B cell (primary cell): ENCODE measurements around the gene PTCRA. TPM values are rescaled to one million over a fixed set of nuclear protein-coding genes. Genes with fewer than 3 reads are reported as not detected.

Experiments used
- ATAC-seq: fragments of 200-7000 bp; cut with Tn5 transposase; one replicate; pipeline ENCODE4 v1.10.0; 2021; ENCODE audit warnings: low read depth, mild to moderate bottlenecking, moderate number of reproducible peaks, moderate library complexity
- CTCF ChIA-PET: fragments of 350-600 bp; sonication (Branson Sonifier 250); formaldehyde crosslinking; loops from one replicate; lab custom pipeline; 2021; ENCODE audit warnings: antibody characterized with exemption, inconsistent platforms; lab: Charles Lee
- POLR2A ChIA-PET: fragments of 350-600 bp; sonication (Branson Sonifier 250); formaldehyde crosslinking; loops from one replicate; lab custom pipeline; 2021; ENCODE audit warnings: antibody characterized with exemption; lab: Charles Lee
- DNase-seq: peaks from one replicate; pipeline ENCODE4 v3.0.0; 2013
- H2AFZ ChIP-seq: 2 replicates; pipeline ENCODE4 v1.6.1; 2012; ENCODE audit warnings: mild to moderate bottlenecking, low read depth, low read length; ENCODE audit not compliant: insufficient read depth, poor library complexity, severe bottlenecking
- H3K27ac ChIP-seq, 2 donors: 1 replicate in 1 of 2; 2 replicates in 1 of 2; pipeline ENCODE4 v1.5.1; 2012 to 2013; ENCODE audit warnings: low read length in 2 of 2, mild to moderate bottlenecking in 2 of 2, moderate library complexity in 1 of 2
- H3K27me3 ChIP-seq, 4 experiments: fragments of 200-600 bp in 1 of 4; sonication (generic) in 1 of 4; replicated peaks in 1 of 4; 1 replicate in 2 of 4; 2 replicates in 2 of 4; pipeline versions ENCODE4 v1.6.1 to v1.7.0; 2013 to 2016; ENCODE audit warnings: low read length in 3 of 4, mild to moderate bottlenecking in 2 of 4, mixed read lengths in 1 of 4, moderate library complexity in 1 of 4; ENCODE audit not compliant: insufficient read depth in 4 of 4, control insufficient read depth in 3 of 4; ENCODE audit errors: control extremely low read depth in 1 of 4
- H3K36me3 ChIP-seq, 2 experiments: replicated peaks in 1 of 2; 1 replicate in 1 of 2; 2 replicates in 1 of 2; pipeline versions ENCODE4 v1.6.1 to v1.7.1; 2013; ENCODE audit warnings: low read length in 1 of 2; ENCODE audit not compliant: insufficient read depth in 2 of 2, control insufficient read depth in 1 of 2; ENCODE audit errors: control extremely low read depth in 1 of 2, extremely low read depth in 1 of 2
- H3K4me1 ChIP-seq, 2 donors: fragments of 200-600 bp in 1 of 2; sonication (generic) in 1 of 2; 1 replicate in 1 of 2; 2 replicates in 1 of 2; pipeline versions ENCODE4 v1.5.1 to v1.6.1; 2013 to 2017; ENCODE audit warnings: low read length in 2 of 2; ENCODE audit not compliant: control insufficient read depth in 2 of 2, insufficient read depth in 2 of 2
- H3K4me2 ChIP-seq: replicated peaks from 2 replicates; pipeline ENCODE3; 2012; ENCODE audit warnings: mild to moderate bottlenecking, low read depth, low read length; ENCODE audit not compliant: poor library complexity, severe bottlenecking
- H3K4me3 ChIP-seq, 5 experiments: fragments of 200-600 bp in 1 of 5; sonication (generic) in 1 of 5; 1 replicate in 3 of 5; 2 replicates in 2 of 5; pipeline versions ENCODE4 v1.5.1 to v1.7.0; 2011 to 2016; ENCODE audit warnings: low read length in 4 of 5, mild to moderate bottlenecking in 4 of 5, low read depth in 2 of 5, control low read depth in 1 of 5, moderate library complexity in 1 of 5; ENCODE audit not compliant: insufficient read depth in 1 of 5; ENCODE audit errors: control extremely low read depth in 1 of 5, extremely low read depth in 1 of 5
- H3K79me2 ChIP-seq: fragments of 200-600 bp; sonication (generic); one replicate; pipeline ENCODE4 v1.6.0; 2016; ENCODE audit warnings: low read length; ENCODE audit not compliant: control insufficient read depth, insufficient read depth
- H3K9ac ChIP-seq: fragments of 200-600 bp; sonication (generic); 2 replicates; pipeline ENCODE4 v1.6.1; 2017; ENCODE audit warnings: mild to moderate bottlenecking, low read length, moderate library complexity
- H3K9me3 ChIP-seq, 3 donors: one replicate each; pipeline versions ENCODE4 v1.6.1 to v1.7.1; 2013; ENCODE audit warnings: low read length in 2 of 3; ENCODE audit not compliant: control insufficient read depth in 2 of 3, insufficient read depth in 1 of 3; ENCODE audit errors: control extremely low read depth in 1 of 3
- H4K20me1 ChIP-seq: 2 replicates; pipeline ENCODE4 v1.6.0; 2012; ENCODE audit warnings: mild to moderate bottlenecking, low read length; ENCODE audit not compliant: insufficient read depth, control insufficient read depth, poor library complexity, severe bottlenecking
- H3K27ac Mint-ChIP-seq: one replicate; pipeline ENCODE4 v1.8.0; 2021; ENCODE audit warnings: mixed read lengths
- H3K27me3 Mint-ChIP-seq: one replicate; pipeline ENCODE4 v1.8.0; 2021; ENCODE audit warnings: mixed read lengths
- H3K4me1 Mint-ChIP-seq: one replicate; pipeline ENCODE4 v1.8.0; 2021; ENCODE audit warnings: mixed read lengths
- H3K4me3 Mint-ChIP-seq: one replicate; pipeline ENCODE4 v1.8.0; 2021; ENCODE audit warnings: mixed read lengths
- H3K9me3 Mint-ChIP-seq: one replicate; pipeline ENCODE4 v1.8.0; 2022; ENCODE audit warnings: mixed read lengths; ENCODE audit not compliant: insufficient read depth
- EZH2 ChIP-seq: IDR thresholded peaks from 2 replicates; pipeline ENCODE4 v1.6.1; 2012; ENCODE audit warnings: borderline replicate concordance, low read depth, mild to moderate bottlenecking, moderate library complexity, low read length; ENCODE audit not compliant: insufficient read depth, poor library complexity, severe bottlenecking
- WGBS: methylation state at CpG from one replicate; pipeline ENCODE4 v1.1.5; 2013; ENCODE audit warnings: missing lambda C conversion rate; ENCODE audit not compliant: insufficient coverage; 5-methylcytosine and 5-hydroxymethylcytosine counted together
- intact Hi-C: fragments of 100-400 bp; cut with micrococcal nuclease; formaldehyde crosslinking; loops from one replicate; pipeline ENCODE4 v1.10.0; 2022
- polyA plus RNA-seq: library from polyadenylated mRNA; depleted of rRNA; stranded (reverse); fragments of >200 nt; gene quantifications from 2 replicates; pipeline ENCODE4 v1.2.3, GENCODE V29; 2012
- total RNA-seq, 2 donors: library from RNA; stranded (reverse); fragments of 120-200 nt in 1 of 2; gene quantifications; 1 replicate in 1 of 2; 2 replicates in 1 of 2; pipeline versions ENCODE4 v1.2.3 to v1.2.4, GENCODE V29; 2013 to 2022
- TF ChIP-seq, protein P1 (sequence below): fragments of 200-600 bp; IDR thresholded peaks from one replicate; pipeline ENCODE4 v1.8.0; 2022; ENCODE audit warnings: antibody characterized with exemption, mild to moderate bottlenecking

Gene PTCRA
- total and polyA plus RNA-seq, 2 donors (not counting 1 experiment from before 2014, with no cell fraction given) = not detected

GRCh38 chr6:42939810-42940167 lies 23.9 kb downstream of the PTCRA start:
- peaks cover 20% of the 10 kb centered on the region for H3K4me1 Mint-ChIP-seq
- H3K4me3 Mint-ChIP-seq = no peak overlapping the region
- peak overlapping the region; percentile 10 for H3K27ac Mint-ChIP-seq
- Histone ChIP-seq H3K4me3 (no peak overlapping the region), H3K36me3 (peaks cover 4 to 74% of the 10 kb centered on the region in 2 experiments), H3K9ac (no peak overlapping the region), H3K9me3 (no peaks in the 10 kb centered on the region), H3K79me2 (peaks cover 45% of the 10 kb centered on the region), H4K20me1 (peaks cover 57% of the 10 kb centered on the region), H3K4me2 (no peak overlapping the region), H3K27me3 (no peaks in the 10 kb centered on the region), H3K4me1 (peaks cover 5 to 10% of the 10 kb centered on the region in 2 donors), H3K27ac (no peak overlapping the region), H2AFZ (no peak overlapping the region)
- TF ChIP-seq EZH2 = no peak
- TF ChIP-seq, protein P1, sequence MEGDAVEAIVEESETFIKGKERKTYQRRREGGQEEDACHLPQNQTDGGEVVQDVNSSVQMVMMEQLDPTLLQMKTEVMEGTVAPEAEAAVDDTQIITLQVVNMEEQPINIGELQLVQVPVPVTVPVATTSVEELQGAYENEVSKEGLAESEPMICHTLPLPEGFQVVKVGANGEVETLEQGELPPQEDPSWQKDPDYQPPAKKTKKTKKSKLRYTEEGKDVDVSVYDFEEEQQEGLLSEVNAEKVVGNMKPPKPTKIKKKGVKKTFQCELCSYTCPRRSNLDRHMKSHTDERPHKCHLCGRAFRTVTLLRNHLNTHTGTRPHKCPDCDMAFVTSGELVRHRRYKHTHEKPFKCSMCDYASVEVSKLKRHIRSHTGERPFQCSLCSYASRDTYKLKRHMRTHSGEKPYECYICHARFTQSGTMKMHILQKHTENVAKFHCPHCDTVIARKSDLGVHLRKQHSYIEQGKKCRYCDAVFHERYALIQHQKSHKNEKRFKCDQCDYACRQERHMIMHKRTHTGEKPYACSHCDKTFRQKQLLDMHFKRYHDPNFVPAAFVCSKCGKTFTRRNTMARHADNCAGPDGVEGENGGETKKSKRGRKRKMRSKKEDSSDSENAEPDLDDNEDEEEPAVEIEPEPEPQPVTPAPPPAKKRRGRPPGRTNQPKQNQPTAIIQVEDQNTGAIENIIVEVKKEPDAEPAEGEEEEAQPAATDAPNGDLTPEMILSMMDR = no peak
- ChIA-PET POLR2A (no interaction called here), CTCF (interaction anchor here (0.6 to 1.1 kb wide), 2 partner anchors 43 to 566 kb away, joined by 3 read pairs; no protein-coding TSS in a partner anchor)
- WGBS = no CpG with 5 or more reads among the region's 4 CpGs
- H3K9me3 Mint-ChIP-seq = no peaks in the 10 kb centered on the region
- ATAC-seq (no peak), DNase-seq (no peak)
- intact Hi-C loops = no loop called here
- no peaks in the 10 kb centered on the region for H3K27me3 Mint-ChIP-seq

GRCh38 chr6:42940493-42941045 lies 24.7 kb downstream of the PTCRA start:
- Mint-ChIP-seq H3K27ac (no peak overlapping the region), H3K4me3 (no peak overlapping the region)
- POLR2A ChIA-PET = interaction anchor here (0.6 kb wide), 1 partner anchor 74 kb away, joined by 4 read pairs; no protein-coding TSS in a partner anchor

More at GRCh38 chr6:42940493-42941045, 24.7 kb downstream of the PTCRA start:
- Histone ChIP-seq H3K4me3 (no peak overlapping the region), H3K4me1 (peaks cover under 1 to 5% of the 10 kb centered on the region in 2 donors), H3K27me3 (no peaks in the 10 kb centered on the region), H3K79me2 (peaks cover 38% of the 10 kb centered on the region), H3K36me3 (peaks cover 4 to 73% of the 10 kb centered on the region in 2 experiments), H4K20me1 (peaks cover 50% of the 10 kb centered on the region), H3K27ac (peak overlapping the region in 1 of 2 donors; percentile 39), H3K4me2 (no peak overlapping the region), H3K9ac (no peak overlapping the region), H2AFZ (no peak overlapping the region), H3K9me3 (no peaks in the 10 kb centered on the region)
- CTCF ChIA-PET = interaction anchor here (0.6 to 1.1 kb wide), 2 partner anchors 68 to 565 kb away, joined by 3 read pairs; no protein-coding TSS in a partner anchor
- H3K4me1 Mint-ChIP-seq = peaks cover 16% of the 10 kb centered on the region
- TF ChIP-seq, protein P1 = no peak
- TF ChIP-seq EZH2 = no peak
- DNase-seq (no peak), ATAC-seq (no peak)
- whole genome bisulfite sequencing = 100% methylated on average over 1 of the region's 6 CpGs
- H3K9me3 Mint-ChIP-seq = no peaks in the 10 kb centered on the region
- intact Hi-C loops = no loop called here
- no peaks in the 10 kb centered on the region for H3K27me3 Mint-ChIP-seq
